ENCODE data around the gene CA11. TPM values are rescaled to one million over a fixed set of nuclear protein-coding genes. Genes with fewer than 3 reads are reported as not detected.
A peak's percentile ranks its signal among the peaks of the same experiment; 100 is the strongest.

CA11 gene
- total RNA-seq, 8 experiments from 2014 or later, result 18.4 to 62.1 (median 32.0) TPM

- Histone ChIP-seq H3K4me3 (no peak overlapping the region), H3K27ac (no peak overlapping the region), H3K4me1 (replicated peaks in 1 of 2) (no peaks in the 10 kb centered on the region)
- 40 to 100% methylated on average over 1 to 2 of the region's 6 CpGs; no CpG with 5 or more reads in 8 of the 10 experiments for WGBS, 10 experiments
- ATAC-seq (replicated peaks in 6 of 8), result peak in 1 of 8 experiments; percentile 17
- in situ Hi-C loops (cut with MboI; ENCODE audit: low pct_unique_long_range_greater_than_20kb in 2 of 9, low sequenced_read_pairs in 9 of 9, unreplicated experiment in 9 of 9), result loop anchor here in 7 of 9 experiments (25.0 kb wide), 4 partner anchors 109 to 334 kb away; partner anchors contain the start of genes CARD8 (in 2 of the 7) and ZNF114 (in 2 of the 7)
These were observed 50.2 kb downstream of the CA11 start for GRCh38 chr19:48595833-48596232.

DNA sequence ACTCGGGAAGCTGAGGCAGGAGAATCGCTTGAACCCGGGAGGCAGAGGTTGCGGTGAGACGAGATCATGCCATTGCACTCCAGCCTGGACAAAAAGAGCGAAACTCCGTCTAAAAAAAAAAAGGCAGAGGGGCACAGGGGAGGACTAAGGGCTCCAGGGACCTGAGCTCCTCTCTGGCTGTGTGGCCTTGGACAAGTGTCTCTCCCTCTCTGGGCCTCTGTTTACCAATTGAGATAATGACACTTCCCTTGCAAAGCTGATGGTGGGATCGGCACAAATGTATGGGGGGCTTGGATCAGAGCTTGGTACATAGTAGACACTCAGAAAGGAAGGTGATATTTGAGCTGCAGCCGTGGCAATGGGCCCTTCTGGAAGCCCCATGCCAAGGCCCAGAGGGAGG is 50.8 kb downstream of the CA11 start:
- H3K4me1 ChIP-seq (replicated peaks in 1 of 2), result no peaks in the 10 kb centered on the region
- H3K4me3 ChIP-seq, result no peak overlapping the region
- in situ Hi-C loops (cut with MboI; ENCODE audit: low pct_unique_long_range_greater_than_20kb in 2 of 9, low sequenced_read_pairs in 9 of 9, unreplicated experiment in 9 of 9), result loop anchor here in 7 of 9 experiments (25.0 kb wide), 4 partner anchors 108 to 333 kb away; partner anchors contain the start of genes CARD8 (in 2 of the 7) and ZNF114 (in 2 of the 7)
- WGBS, 10 experiments, result 71 to 100% (median 83%) methylated on average over 1 to 3 of the region's 9 CpGs; no CpG with 5 or more reads in 6 of the 10 experiments
- H3K27ac ChIP-seq, result no peak overlapping the region
- no peak for ATAC-seq (replicated peaks in 6 of 8)

GRCh38 chr19:48591021-48591420 is 55.0 kb downstream of the CA11 start:
- in situ Hi-C loops (cut with MboI; ENCODE audit: low pct_unique_long_range_greater_than_20kb in 2 of 9, low sequenced_read_pairs in 9 of 9, unreplicated experiment in 9 of 9), result loop anchor here in 7 of 9 experiments (25.0 kb wide), 4 partner anchors 104 to 329 kb away; partner anchors contain the start of genes CARD8 (in 2 of the 7) and ZNF114 (in 2 of the 7)
- no peak for ATAC-seq (replicated peaks in 6 of 8)
- Histone ChIP-seq H3K27ac (no peak overlapping the region), H3K4me1 (replicated peaks in 1 of 2) (peaks cover 0 to 6% of the 10 kb centered on the region in 2 donors), H3K4me3 (no peak overlapping the region)
- 14 to 100% (median 65%) methylated on average over 1 to 3 of the region's 5 CpGs; no CpG with 5 or more reads in 2 of the 10 experiments for WGBS, 10 experiments

DNA sequence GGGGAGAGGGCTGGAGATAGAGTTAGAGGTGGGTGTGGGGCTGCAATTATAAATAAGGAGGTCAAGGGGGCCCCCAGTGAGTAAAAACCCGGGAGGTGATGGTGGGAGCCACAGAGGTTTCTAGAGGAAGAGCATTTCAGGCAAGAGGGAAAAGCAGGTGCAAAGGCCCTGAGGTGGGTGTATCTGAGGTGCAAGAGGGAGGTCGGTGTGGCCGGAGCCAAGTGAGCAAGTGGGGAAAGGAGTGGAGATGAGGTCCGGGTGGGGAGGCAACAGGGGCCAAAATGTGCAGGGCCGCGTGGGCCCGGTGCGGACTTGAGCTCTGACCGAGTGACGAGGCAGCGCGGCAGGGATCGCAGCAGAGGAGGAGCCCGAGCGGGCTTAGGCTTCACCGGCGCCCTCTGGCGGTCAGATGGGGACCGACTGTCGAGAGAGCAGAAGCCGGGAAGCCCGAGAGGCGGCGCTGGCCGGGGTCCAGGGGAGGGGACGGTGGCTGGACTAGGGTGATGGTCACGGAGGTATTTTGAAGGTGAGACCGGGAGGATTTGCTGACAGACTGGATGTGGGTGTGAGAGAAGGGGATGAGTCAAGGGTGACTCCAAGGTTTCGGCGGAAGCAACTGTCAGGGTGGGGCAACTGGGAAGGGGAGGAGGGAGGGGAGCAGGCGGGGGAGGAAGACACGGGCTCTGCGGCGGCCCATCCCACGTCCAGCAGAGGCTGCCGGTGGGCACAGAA is 57.2 kb downstream of the CA11 start:
- in situ Hi-C loops (cut with MboI; ENCODE audit: low pct_unique_long_range_greater_than_20kb in 2 of 9, low sequenced_read_pairs in 9 of 9, unreplicated experiment in 9 of 9), result loop anchor here (10.0 to 25.0 kb wide), 6 partner anchors 84 to 327 kb away; partner anchors contain the start of genes ZNF114 (in 3 of the 9) and CARD8 (in 2 of the 9)
- H3K4me3 ChIP-seq, result peak overlapping the region in 4 of 5 donors; percentile 8 to 27 (median 20)
- ATAC-seq (replicated peaks in 6 of 8), result peak; percentile 82 to 94 (median 86)
- peaks cover 0 to 6% of the 10 kb centered on the region in 2 donors for H3K4me1 ChIP-seq (replicated peaks in 1 of 2)
- 0 to 40% (median 19%) methylated on average over 1 to 11 of the region's 36 CpGs; no CpG with 5 or more reads in 6 of the 10 experiments for WGBS, 10 experiments
- H3K27ac ChIP-seq, result no peak overlapping the region

Other genes with a start within 250 kb of the CA11 start
- gene GRWD1, start 200.2 kb downstream of the CA11 start, total RNA-seq, result 10 to 100 TPM; 10.6 to 46.5 (median 21.8) TPM
- 1 to 10 TPM in 3 of 8 experiments, under 1 TPM in 5; 0.49 to 1.3 (median 0.86) TPM for gene KCNJ14, start 190.6 kb downstream of the CA11 start, total RNA-seq
- 10 to 100 TPM; 17.3 to 84.5 (median 39.3) TPM for gene CYTH2, start 176.8 kb downstream of the CA11 start, total RNA-seq
- 10 to 100 TPM in 3 of 8 experiments, 1 to 10 TPM in 2, under 1 TPM in 3; 0.25 to 17.5 (median 6.1) TPM for gene LMTK3, start 134.4 kb downstream of the CA11 start, total RNA-seq
- gene SULT2B1, start 94.0 kb downstream of the CA11 start, total RNA-seq, result 1 to 10 TPM in 1 of 8 experiments, under 1 TPM in 7; 0.16 to 1.9 (median 0.54) TPM
- gene SPACA4, start 39.4 kb downstream of the CA11 start, total RNA-seq, result under 1 TPM in 4 of 8 experiments, not detected in 4; 0.22 to 0.66 (median 0.50) TPM
- gene FAM83E, start 31.1 kb downstream of the CA11 start, total RNA-seq, result 1 to 10 TPM in 4 of 8 experiments, under 1 TPM in 4; 0.54 to 2.5 (median 1.1) TPM
- 1,000 to 10,000 TPM; 1,630 to 4,209 (median 2,425) TPM for gene RPL18, start 27.0 kb downstream of the CA11 start, total RNA-seq
- gene SPHK2, start 26.7 kb downstream of the CA11 start, total RNA-seq, result 10 to 100 TPM in 7 of 8 experiments, 1 to 10 TPM in 1; 8.9 to 29.5 (median 16.1) TPM
- 10 to 100 TPM in 4 of 8 experiments, 1 to 10 TPM in 4; 3.3 to 19.6 (median 10.4) TPM for gene DBP, start 8.8 kb downstream of the CA11 start, total RNA-seq
- gene NTN5, start 26.8 kb upstream of the CA11 start, total RNA-seq, result 1 to 10 TPM in 1 of 8 experiments, under 1 TPM in 6, not detected in 1; 0.16 to 1.3 (median 0.50) TPM
- 1 to 10 TPM in 6 of 8 experiments, under 1 TPM in 2; 0.79 to 4.7 (median 1.9) TPM for gene FUT2, start 49.8 kb upstream of the CA11 start, total RNA-seq
- 1 to 10 TPM in 6 of 8 experiments, under 1 TPM in 2; 0.71 to 5.0 (median 1.7) TPM for gene MAMSTR, start 73.5 kb upstream of the CA11 start, total RNA-seq
- 1 to 10 TPM in 2 of 8 experiments, under 1 TPM in 5, not detected in 1; 0.33 to 9.4 (median 0.42) TPM for gene RASIP1, start 94.4 kb upstream of the CA11 start, total RNA-seq
- under 1 TPM in 7 of 8 experiments, not detected in 1; 0.14 to 0.76 (median 0.49) TPM for gene IZUMO1, start 100.7 kb upstream of the CA11 start, total RNA-seq
- gene FUT1, start 106.5 kb upstream of the CA11 start, total RNA-seq, result 1 to 10 TPM in 1 of 8 experiments, under 1 TPM in 7; 0.13 to 3.7 (median 0.47) TPM
- under 1 TPM in 2 of 8 experiments, not detected in 6; 0.28 to 0.29 TPM for gene FGF21, start 109.3 kb upstream of the CA11 start, total RNA-seq
- gene BCAT2, start 164.8 kb upstream of the CA11 start, total RNA-seq, result 10 to 100 TPM; 26.6 to 49.8 (median 35.1) TPM
- gene HSD17B14, start 190.3 kb upstream of the CA11 start, total RNA-seq, result 10 to 100 TPM in 2 of 8 experiments, 1 to 10 TPM in 6; 1.6 to 27.3 (median 5.4) TPM
- gene PLEKHA4, start 222.4 kb upstream of the CA11 start, total RNA-seq, result 10 to 100 TPM in 3 of 8 experiments, 1 to 10 TPM in 4, under 1 TPM in 1; 0.33 to 30.8 (median 6.5) TPM
- 100 to 1,000 TPM in 1 of 8 experiments, 10 to 100 TPM in 7; 35.2 to 157 (median 68.6) TPM for gene PPP1R15A, start 226.2 kb upstream of the CA11 start, total RNA-seq